ENCODE results near the gene ADORA1. TPM values are rescaled to one million over a fixed set of nuclear protein-coding genes. Genes with fewer than 3 reads are reported as not detected.

Gene ADORA1
- total RNA-seq, 2 donors from 2014 or later: not detected

DNA sequence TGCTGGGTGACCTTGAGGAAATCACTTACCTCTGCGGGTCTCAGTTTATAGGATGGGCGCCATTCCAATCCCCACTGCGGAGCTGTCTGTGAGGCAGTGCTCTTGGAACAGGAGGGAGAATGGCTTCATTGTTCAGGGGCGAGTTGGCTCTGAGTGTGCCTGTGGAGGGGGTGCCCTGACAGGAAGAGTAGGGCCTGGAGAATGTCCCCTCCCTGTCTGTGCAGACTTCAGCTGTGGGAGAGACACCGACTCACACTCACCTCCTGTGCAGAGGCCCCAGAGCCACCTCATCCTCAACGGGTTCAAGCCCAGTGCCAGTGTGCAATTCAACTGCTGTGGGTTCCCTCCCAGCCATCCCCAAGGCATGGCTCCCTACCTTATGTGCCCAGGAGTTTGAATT, 17.1 kb downstream of the ADORA1 start:
- TF ChIP-seq, protein P1, sequence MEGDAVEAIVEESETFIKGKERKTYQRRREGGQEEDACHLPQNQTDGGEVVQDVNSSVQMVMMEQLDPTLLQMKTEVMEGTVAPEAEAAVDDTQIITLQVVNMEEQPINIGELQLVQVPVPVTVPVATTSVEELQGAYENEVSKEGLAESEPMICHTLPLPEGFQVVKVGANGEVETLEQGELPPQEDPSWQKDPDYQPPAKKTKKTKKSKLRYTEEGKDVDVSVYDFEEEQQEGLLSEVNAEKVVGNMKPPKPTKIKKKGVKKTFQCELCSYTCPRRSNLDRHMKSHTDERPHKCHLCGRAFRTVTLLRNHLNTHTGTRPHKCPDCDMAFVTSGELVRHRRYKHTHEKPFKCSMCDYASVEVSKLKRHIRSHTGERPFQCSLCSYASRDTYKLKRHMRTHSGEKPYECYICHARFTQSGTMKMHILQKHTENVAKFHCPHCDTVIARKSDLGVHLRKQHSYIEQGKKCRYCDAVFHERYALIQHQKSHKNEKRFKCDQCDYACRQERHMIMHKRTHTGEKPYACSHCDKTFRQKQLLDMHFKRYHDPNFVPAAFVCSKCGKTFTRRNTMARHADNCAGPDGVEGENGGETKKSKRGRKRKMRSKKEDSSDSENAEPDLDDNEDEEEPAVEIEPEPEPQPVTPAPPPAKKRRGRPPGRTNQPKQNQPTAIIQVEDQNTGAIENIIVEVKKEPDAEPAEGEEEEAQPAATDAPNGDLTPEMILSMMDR (IDR thresholded peaks at IDR 0.05): no peak
- DNase-seq (ENCODE audit: low spot score): no peak
- no peaks in the 10 kb centered on the region for H3K27me3 ChIP-seq (replicated peaks; ENCODE audit: insufficient read depth)

DNA sequence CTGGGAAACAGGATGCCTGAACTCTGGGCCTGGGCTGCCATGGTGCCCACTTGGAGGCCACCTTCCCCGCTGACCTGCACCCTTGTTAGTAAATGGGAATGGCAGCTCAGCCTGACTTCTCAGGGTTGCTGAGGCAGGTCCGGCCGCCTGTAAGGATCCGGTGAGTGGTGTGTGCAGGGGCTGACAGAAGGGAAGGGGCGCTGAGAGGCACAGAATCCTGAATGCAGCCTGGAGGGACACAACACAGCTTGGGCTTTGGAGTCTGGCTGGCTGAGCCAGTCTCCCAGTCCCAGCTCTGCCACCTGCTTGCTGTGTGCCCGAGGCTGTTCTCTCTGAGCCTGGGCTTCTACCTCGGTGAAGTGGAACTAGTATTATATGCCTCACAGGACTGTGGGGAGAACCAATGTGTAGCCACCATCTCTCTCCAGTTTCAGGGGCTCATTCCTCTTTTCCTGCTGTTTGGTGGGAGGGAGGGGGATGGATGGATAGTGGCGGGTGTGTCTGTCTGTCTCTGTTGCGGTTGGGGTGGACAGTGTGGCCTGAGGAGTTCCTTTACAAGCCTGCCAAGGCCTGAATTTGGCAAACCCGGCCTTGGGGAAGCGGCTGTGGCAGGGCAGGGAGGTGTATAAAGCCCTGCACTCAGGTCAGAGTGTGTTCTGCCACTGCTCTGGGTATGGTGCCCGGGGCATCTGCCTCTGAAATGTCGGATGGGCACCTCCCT, 18.0 kb downstream of the ADORA1 start:
- Histone ChIP-seq H3K27me3 (replicated peaks; ENCODE audit: insufficient read depth) (no peaks in the 10 kb centered on the region), H3K36me3 (no peaks in the 10 kb centered on the region), H3K4me3 (no peak overlapping the region), H3K27ac (no peak overlapping the region), H3K9me3 (no peaks in the 10 kb centered on the region), H3K4me1 (ENCODE audit: control insufficient read depth in 1 of 2, low read depth in 2 of 2) (no peaks in the 10 kb centered on the region)
- TF ChIP-seq, protein P1 (IDR thresholded peaks at IDR 0.05): no peak
- DNase-seq (ENCODE audit: low spot score): no peak
- ATAC-seq (ENCODE audit: insufficient number of reproducible peaks, low FRiP score, low read depth): no peak

More for the DNA sequence above, 17.1 kb downstream of the ADORA1 start:
- ATAC-seq (ENCODE audit: insufficient number of reproducible peaks, low FRiP score, low read depth): no peak
- no peaks in the 10 kb centered on the region for H3K36me3 ChIP-seq
- H3K4me3 ChIP-seq: no peak overlapping the region
- H3K4me1 ChIP-seq (ENCODE audit: control insufficient read depth in 1 of 2, low read depth in 2 of 2): no peaks in the 10 kb centered on the region
- no peaks in the 10 kb centered on the region for H3K9me3 ChIP-seq
- H3K27ac ChIP-seq: no peak overlapping the region

DNA sequence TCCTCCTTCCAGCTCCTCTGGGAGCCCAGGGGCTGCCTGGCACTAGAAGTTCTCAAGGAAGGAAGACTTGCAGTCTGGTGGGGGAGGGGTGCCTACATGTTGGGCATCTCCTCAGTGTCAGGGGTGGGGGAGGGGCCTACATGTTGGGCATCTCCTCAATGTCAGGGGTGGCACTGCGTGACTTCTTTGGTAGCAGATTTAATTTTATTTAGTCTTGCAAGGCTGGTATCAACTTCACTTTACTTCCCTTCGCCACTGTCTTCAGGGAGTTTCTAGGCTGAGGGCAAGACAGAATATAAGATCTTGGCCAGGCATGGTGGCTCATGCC, 18.5 kb downstream of the ADORA1 start:
- Histone ChIP-seq H3K36me3 (no peaks in the 10 kb centered on the region), H3K27me3 (replicated peaks; ENCODE audit: insufficient read depth) (no peaks in the 10 kb centered on the region), H3K4me1 (ENCODE audit: control insufficient read depth in 1 of 2, low read depth in 2 of 2) (no peaks in the 10 kb centered on the region), H3K27ac (no peak overlapping the region), H3K4me3 (no peak overlapping the region), H3K9me3 (no peaks in the 10 kb centered on the region)
- no peak for ATAC-seq (ENCODE audit: insufficient number of reproducible peaks, low FRiP score, low read depth)
- DNase-seq (ENCODE audit: low spot score): no peak
- TF ChIP-seq, protein P1 (IDR thresholded peaks at IDR 0.05): no peak

DNA sequence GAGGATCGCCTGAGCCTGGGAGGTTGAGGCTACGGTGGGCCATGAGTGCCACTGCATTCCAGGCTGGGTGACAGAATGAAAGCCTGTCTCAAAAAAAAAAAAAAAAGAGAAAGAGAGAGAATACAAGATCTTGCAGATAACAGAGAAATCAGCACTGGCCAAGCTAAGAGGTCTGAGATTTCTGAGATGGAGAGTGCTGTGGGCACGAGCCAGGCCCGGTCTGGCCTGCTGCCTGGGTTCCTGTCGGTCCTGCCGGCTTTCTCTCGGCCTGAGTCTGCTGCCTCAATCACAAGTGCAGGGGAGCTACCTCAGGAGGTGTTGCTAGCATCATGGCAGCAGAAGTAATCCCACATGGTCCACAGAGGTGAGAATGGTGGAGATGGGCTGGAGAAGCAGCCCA, 19.0 kb downstream of the ADORA1 start:
- TF ChIP-seq, protein P1 (IDR thresholded peaks at IDR 0.05): no peak
- Histone ChIP-seq H3K9me3 (no peaks in the 10 kb centered on the region), H3K27me3 (replicated peaks; ENCODE audit: insufficient read depth) (no peaks in the 10 kb centered on the region), H3K4me3 (no peak overlapping the region), H3K27ac (no peak overlapping the region), H3K4me1 (ENCODE audit: control insufficient read depth in 1 of 2, low read depth in 2 of 2) (no peaks in the 10 kb centered on the region), H3K36me3 (no peaks in the 10 kb centered on the region)
- DNase-seq (ENCODE audit: low spot score) (no peak), ATAC-seq (ENCODE audit: insufficient number of reproducible peaks, low FRiP score, low read depth) (no peak)

DNA sequence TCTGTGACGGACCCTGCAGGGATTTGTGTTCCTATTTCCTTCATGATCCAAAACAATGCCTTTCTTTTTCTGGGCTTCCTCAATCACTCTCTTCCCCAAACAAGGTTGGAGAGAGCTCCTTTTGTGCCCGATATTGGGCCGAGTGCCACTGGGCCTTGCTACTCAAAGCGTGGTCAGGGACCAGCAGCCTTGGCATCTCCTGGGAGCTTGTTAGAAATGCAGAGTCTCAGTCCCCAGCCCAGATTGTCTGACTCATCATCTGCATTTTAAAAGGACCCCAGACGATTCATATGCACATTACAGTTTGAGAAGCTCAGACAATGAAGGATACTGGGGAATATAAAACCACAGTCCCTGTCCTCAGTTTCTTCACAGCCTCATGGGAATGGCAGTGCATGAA, 19.9 kb downstream of the ADORA1 start:
- Histone ChIP-seq H3K27ac (no peak overlapping the region), H3K4me3 (no peak overlapping the region), H3K4me1 (ENCODE audit: control insufficient read depth in 1 of 2, low read depth in 2 of 2) (no peaks in the 10 kb centered on the region), H3K9me3 (no peaks in the 10 kb centered on the region), H3K27me3 (replicated peaks; ENCODE audit: insufficient read depth) (no peaks in the 10 kb centered on the region), H3K36me3 (no peaks in the 10 kb centered on the region)
- no peak for ATAC-seq (ENCODE audit: insufficient number of reproducible peaks, low FRiP score, low read depth)
- DNase-seq (ENCODE audit: low spot score): no peak
- TF ChIP-seq, protein P1 (IDR thresholded peaks at IDR 0.05): no peak

All from thoracic aorta (tissue), 2 donors.